Brain pericyte (primary cell): ENCODE measurements around the gene INPP4B.

Experiments used
- DNase-seq: peaks from one replicate; pipeline ENCODE4 v3.0.0-alpha.2; 2012; ENCODE audit warnings: low read depth, low spot score

Gene INPP4B

GRCh38 chr4:142021761-142022160 is 824.3 kb downstream of the INPP4B start:
- DNase-seq = no peak

DNA sequence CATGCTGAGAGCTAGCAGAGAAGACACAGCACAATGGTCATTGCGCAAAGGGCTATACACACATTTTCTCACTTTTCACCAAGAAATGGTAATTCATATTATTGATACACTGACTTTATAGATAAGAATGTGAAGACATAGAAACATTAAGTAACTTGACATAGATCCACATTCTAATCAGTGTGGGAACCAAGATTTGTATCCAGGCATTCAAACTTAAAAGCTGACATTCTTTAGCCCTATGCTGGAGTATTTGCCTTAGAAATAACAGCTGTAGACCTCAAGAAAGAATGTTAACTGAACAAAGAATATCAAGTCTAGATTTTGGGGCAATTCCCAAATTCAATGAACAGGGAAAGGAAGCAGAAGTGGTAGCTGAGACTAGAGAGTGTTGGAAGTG is 824.9 kb downstream of the INPP4B start:
- DNase-seq = no peak

- DNase-seq = no peak
Measured at GRCh38 chr4:142016031-142016430, 830.1 kb downstream of the INPP4B start.

DNA sequence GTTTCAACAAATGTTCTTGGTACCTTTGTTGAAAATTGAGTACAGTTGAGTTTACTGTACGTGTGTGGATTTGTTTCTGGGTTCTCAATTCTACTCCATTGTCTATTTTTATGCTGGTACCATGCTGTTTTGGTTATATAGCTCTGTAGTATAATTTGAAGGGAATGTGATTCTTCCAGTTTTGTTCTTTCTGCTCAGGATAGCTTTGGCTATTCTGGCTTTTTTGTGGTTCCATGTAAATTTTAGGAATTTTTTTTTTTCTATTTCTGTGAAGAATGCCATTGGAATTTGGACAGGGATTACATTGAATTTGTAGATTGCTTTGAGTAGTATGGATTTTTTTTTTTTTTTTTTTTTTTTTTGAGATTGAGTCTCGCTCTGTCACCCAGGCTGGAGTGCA is 836.4 kb downstream of the INPP4B start:
- DNase-seq = no peak

DNA sequence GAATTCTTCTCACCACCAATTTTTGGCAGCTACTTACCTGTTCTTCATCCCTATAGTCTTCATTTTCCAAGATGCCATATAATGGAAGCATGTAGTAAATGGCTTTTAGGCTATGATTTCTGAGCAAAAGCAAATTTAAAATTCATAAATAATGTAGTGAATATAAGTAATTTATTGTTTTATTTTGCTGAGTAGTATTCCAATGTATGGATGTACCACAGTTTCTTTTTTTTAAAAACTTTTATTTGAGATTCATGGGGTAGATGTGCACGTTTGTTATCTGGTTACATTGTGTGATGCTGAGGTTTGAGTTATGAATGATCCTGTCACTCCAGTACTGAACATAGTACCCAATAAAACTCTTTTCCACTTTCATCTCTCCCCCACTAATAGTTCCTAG is 840.6 kb downstream of the INPP4B start:
- DNase-seq = no peak

GRCh38 chr4:141999446-142000143 is 846.5 kb downstream of the INPP4B start:
- DNase-seq = no peak

- DNase-seq = no peak
Measured at GRCh38 chr4:141995056-141995455, 851.0 kb downstream of the INPP4B start.

DNA sequence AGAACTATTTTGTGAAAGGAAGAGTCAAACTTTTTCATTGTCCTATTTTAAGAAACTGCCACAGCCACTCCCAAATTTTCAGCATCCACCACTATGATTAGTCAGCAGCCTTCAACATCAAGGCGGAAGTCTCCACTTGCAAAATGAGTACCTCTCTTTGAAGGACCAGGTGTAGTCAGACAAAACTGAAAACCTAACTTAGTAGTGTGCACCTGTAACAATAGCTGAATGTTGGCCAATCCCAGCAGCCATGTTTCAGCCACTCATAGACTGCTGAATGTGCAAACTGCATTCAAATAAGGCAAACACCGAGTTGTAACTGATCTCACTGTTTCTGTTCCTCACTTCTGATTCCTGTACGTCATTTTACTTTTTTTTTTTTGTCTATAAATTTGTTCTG is 868.7 kb downstream of the INPP4B start:
- DNase-seq = no peak
